ENCODE measurements around the gene NOL4L. TPM values are rescaled to one million over a fixed set of nuclear protein-coding genes. Genes with fewer than 3 reads are reported as not detected.

NOL4L gene
- total RNA-seq, 1 donor from 2014 or later: 37.7 TPM

GRCh38 chr20:32582659-32583580 is 2.2 kb downstream of the NOL4L start:
- peaks cover 4% of the 10 kb centered on the region for H3K27me3 Mint-ChIP-seq (ENCODE audit: low read depth)
- TF ChIP-seq, protein P1, sequence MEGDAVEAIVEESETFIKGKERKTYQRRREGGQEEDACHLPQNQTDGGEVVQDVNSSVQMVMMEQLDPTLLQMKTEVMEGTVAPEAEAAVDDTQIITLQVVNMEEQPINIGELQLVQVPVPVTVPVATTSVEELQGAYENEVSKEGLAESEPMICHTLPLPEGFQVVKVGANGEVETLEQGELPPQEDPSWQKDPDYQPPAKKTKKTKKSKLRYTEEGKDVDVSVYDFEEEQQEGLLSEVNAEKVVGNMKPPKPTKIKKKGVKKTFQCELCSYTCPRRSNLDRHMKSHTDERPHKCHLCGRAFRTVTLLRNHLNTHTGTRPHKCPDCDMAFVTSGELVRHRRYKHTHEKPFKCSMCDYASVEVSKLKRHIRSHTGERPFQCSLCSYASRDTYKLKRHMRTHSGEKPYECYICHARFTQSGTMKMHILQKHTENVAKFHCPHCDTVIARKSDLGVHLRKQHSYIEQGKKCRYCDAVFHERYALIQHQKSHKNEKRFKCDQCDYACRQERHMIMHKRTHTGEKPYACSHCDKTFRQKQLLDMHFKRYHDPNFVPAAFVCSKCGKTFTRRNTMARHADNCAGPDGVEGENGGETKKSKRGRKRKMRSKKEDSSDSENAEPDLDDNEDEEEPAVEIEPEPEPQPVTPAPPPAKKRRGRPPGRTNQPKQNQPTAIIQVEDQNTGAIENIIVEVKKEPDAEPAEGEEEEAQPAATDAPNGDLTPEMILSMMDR (IDR thresholded peaks at IDR 0.05): no peak
- no peak overlapping the region for H3K27ac Mint-ChIP-seq (ENCODE audit: unreplicated experiment)
- peak; percentile 77 for DNase-seq (ENCODE audit: low spot score)
- H3K4me3 Mint-ChIP-seq (ENCODE audit: unreplicated experiment): peak overlapping the region; percentile 28
- no peaks in the 10 kb centered on the region for H3K36me3 Mint-ChIP-seq (ENCODE audit: low read depth)
- H3K9me3 Mint-ChIP-seq (ENCODE audit: low read depth): no peaks in the 10 kb centered on the region
- peaks cover 21% of the 10 kb centered on the region for H3K4me1 Mint-ChIP-seq (ENCODE audit: low read depth)

DNA sequence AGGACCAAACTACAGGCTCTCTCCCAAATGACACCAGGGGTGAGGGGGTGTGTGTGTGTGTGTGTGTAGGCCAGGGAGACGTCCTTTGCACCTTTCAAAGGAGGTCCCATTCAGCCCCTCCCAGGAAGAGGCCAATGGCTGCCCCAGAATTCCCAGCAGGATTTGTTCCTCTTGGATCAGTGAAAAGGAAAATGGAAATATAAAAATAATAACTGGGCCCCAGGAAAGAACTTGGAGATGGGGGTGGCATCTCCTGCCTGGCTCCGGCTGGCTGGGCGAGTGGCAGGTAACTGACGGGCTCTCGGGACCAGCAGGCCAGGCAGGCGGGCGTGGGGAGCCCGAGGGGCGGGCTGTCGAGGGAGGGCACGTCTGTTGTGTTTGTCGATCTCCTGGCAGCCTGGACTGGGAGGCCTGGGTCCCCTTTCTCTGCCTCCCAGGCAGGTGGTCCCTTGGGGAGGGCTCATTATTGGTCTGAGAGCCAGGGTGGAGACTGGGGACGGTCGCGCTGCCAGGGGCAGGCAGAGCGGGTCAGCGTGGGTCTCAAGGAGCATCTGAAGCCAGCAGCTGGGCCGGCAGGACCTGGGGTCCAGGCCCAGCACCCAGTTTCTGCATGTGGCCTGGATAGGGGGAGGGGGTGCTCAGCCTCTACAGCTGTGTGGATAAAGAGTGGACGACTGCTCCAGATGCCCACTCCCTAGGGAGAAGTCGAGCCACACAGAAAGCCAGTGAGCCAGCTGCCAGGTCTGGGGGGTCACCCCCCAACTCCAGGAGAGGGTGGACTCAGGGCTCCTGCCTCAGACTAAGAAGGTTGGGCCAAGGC is 3.1 kb downstream of the NOL4L start:
- TF ChIP-seq, protein P1 (IDR thresholded peaks at IDR 0.05): no peak
- peaks cover 4% of the 10 kb centered on the region for H3K27me3 Mint-ChIP-seq (ENCODE audit: low read depth)
- H3K27ac Mint-ChIP-seq (ENCODE audit: unreplicated experiment): peak overlapping the region; percentile 57
- H3K4me1 Mint-ChIP-seq (ENCODE audit: low read depth): peaks cover 26% of the 10 kb centered on the region
- H3K4me3 Mint-ChIP-seq (ENCODE audit: unreplicated experiment): peak overlapping the region; percentile 38
- no peaks in the 10 kb centered on the region for H3K9me3 Mint-ChIP-seq (ENCODE audit: low read depth)
- DNase-seq (ENCODE audit: low spot score): peak; percentile 90
- no peaks in the 10 kb centered on the region for H3K36me3 Mint-ChIP-seq (ENCODE audit: low read depth)

DNA sequence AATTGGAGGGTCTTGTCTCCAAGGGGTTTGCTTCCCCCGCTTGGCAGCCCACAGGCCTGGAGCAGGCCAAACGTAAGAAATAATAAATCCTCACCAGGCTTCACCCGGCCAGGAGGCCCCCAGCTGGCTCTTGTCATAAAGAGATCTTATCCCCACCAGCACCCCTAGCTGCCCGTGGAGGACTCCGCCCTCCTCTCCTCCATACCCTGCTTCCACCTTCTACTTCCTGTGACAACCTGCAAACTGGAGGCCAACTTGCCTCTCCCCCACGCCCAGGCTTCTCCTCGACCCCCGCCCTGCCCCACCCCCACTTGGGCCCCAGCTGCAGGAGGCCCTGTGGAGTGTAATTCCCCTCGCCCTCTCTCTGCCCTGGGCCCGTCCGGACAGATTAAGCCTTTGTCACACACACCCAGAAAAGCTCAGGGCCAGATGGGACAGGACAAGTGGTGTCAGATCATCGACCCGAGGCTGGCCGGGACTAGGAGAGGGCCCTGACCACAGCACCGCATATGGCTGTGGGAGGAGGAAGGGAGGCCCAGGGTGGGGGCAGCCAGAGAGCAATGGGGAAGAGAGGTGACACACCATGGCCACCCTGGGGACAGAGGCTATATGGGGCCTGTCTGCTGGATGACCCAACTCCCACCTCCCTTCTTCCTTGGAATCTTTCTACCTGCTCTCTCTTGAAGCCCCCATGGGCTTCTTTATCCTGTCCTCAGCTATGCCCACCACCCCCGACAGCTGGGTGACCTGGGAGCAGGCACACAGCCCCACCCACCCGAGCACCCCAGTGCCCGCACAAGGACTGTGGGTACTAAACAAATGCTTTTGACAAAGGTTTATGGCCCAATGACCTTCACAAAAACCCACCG is 3.9 kb downstream of the NOL4L start:
- Mint-ChIP-seq H3K4me1 (ENCODE audit: low read depth) (peaks cover 30% of the 10 kb centered on the region), H3K27ac (ENCODE audit: unreplicated experiment) (no peak overlapping the region), H3K4me3 (ENCODE audit: unreplicated experiment) (no peak overlapping the region), H3K36me3 (ENCODE audit: low read depth) (no peaks in the 10 kb centered on the region), H3K27me3 (ENCODE audit: low read depth) (peaks cover 4% of the 10 kb centered on the region), H3K9me3 (ENCODE audit: low read depth) (no peaks in the 10 kb centered on the region)
- TF ChIP-seq, protein P1 (IDR thresholded peaks at IDR 0.05): no peak
- DNase-seq (ENCODE audit: low spot score): peak; percentile 72

DNA sequence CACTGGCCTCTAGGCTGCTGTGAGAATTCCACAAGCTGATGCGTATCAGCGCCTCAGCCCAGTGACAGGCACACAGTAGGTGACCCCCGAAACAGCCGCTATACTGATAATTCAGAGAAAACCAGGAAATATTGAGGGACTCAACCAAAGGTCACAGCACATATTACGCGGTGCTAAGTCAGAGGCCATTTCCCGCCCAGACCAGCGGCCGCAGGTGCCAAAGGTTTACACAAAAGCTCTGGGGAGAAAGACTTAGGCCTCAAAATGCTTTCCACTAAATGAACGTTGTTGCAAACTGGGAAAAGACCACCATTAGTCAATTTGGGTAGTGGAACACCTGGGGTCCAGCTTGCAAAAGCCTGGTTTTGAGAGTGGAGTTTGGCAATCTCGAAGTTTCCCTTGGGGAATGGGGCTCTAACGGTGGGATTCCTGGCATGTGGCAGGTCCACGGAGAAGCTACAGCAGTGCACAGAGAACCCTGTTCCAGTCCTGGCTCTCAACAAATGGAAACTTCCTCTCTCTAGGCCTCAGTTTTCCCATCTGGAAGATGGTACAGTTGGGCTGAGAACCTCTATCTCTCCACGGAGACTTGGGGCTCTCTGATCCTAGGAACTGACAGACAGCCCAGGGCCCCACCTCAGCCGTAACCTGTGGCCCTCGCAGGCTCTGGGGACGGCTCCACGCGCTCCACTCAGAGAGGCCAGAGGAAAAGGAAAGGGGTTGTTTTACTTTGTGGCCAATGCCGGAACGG is 4.7 kb downstream of the NOL4L start:
- H3K4me1 Mint-ChIP-seq (ENCODE audit: low read depth): peaks cover 24% of the 10 kb centered on the region
- no peaks in the 10 kb centered on the region for H3K36me3 Mint-ChIP-seq (ENCODE audit: low read depth)
- no peak overlapping the region for H3K27ac Mint-ChIP-seq (ENCODE audit: unreplicated experiment)
- no peak overlapping the region for H3K4me3 Mint-ChIP-seq (ENCODE audit: unreplicated experiment)
- no peaks in the 10 kb centered on the region for H3K27me3 Mint-ChIP-seq (ENCODE audit: low read depth)
- TF ChIP-seq, protein P1 (IDR thresholded peaks at IDR 0.05): no peak
- DNase-seq (ENCODE audit: low spot score): no peak
- H3K9me3 Mint-ChIP-seq (ENCODE audit: low read depth): no peaks in the 10 kb centered on the region

Measured in chondrocyte (in vitro differentiated cells).